Right atrium auricular region (tissue), 2 donors: Measurements from ENCODE around the gene ADGRF3. TPM values are rescaled to one million over a fixed set of nuclear protein-coding genes. Genes with fewer than 3 reads are reported as not detected.
"Not testable (repeated sequence)": the region's sequence is repeated elsewhere in the genome, so short reads cannot be mapped to it uniquely, and the experiment has no call there.

ENCODE experiments used
- DNase-seq: peaks from one replicate; pipeline ENCODE4 v3.0.0-alpha.2; 2019; ENCODE audit warnings: low spot score
- H3K27ac ChIP-seq, 2 donors: fragments of 200-600 bp; sonication (generic); 1 replicate in 1 of 2; 2 replicates in 1 of 2; pipeline ENCODE4 v1.5.1; 2016 to 2019
- H3K27me3 ChIP-seq, 2 donors: fragments of 200-600 bp; sonication (generic); one replicate each; pipeline versions ENCODE4 v1.5.1 to v1.6.0; 2017 to 2019
- H3K36me3 ChIP-seq: fragments of 200-600 bp; sonication (generic); one replicate; pipeline ENCODE4 v1.5.1; 2016
- H3K4me1 ChIP-seq, 2 donors: fragments of 200-600 bp; sonication (generic); one replicate each; pipeline versions ENCODE4 v1.5.1 to v1.6.0; 2017 to 2019
- H3K4me3 ChIP-seq, 2 donors: fragments of 200-600 bp; sonication (generic); 1 replicate in 1 of 2; 2 replicates in 1 of 2; pipeline ENCODE4 v1.5.1; 2017 to 2019; ENCODE audit warnings: mild to moderate bottlenecking in 1 of 2, moderate library complexity in 1 of 2
- H3K9me3 ChIP-seq, 2 donors: fragments of 200-600 bp; sonication (generic); one replicate each; pipeline ENCODE4 v1.5.1; 2019
- total RNA-seq, 2 donors: library from RNA; depleted of rRNA; stranded (reverse); fragments of >200 nt; gene quantifications; one replicate each; pipeline ENCODE4 v1.1.0, GENCODE V29; 2016
- TF ChIP-seq, protein P1 (sequence below), 2 donors: fragments of 200-600 bp; sonication (generic); IDR thresholded peaks; one replicate each; pipeline ENCODE4 v1.5.1; 2019; ENCODE audit warnings: antibody characterized with exemption in 2 of 2

ADGRF3 gene
- total RNA-seq, 2 donors from 2014 or later = not detected

DNA sequence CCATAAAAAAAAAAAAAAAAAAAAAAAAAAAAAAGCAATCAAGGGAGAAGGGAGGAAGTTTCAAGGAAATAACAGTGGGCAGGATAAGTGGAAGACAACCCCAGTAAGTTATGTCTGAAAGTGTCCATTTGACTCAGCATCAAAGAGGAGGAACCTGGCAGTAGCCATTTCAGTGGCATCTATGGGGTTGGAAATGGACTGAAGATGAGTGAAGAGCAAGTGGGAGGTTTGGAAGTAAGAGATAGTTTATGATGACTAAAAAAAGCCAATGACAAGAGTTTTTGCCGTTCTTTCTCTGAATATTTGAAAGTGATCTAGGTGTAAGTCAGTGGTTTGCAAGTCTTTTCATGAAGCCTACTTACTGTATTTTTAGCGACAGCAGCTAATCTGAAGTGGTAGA, 9.9 kb downstream of the ADGRF3 start:
- Histone ChIP-seq H3K4me3 (no peak overlapping the region), H3K27me3 (no peaks in the 10 kb centered on the region), H3K27ac (no peak overlapping the region), H3K36me3 (no peaks in the 10 kb centered on the region), H3K9me3 (no peaks in the 10 kb centered on the region), H3K4me1 (no peaks in the 10 kb centered on the region)
- DNase-seq = no peak
- TF ChIP-seq, protein P1, sequence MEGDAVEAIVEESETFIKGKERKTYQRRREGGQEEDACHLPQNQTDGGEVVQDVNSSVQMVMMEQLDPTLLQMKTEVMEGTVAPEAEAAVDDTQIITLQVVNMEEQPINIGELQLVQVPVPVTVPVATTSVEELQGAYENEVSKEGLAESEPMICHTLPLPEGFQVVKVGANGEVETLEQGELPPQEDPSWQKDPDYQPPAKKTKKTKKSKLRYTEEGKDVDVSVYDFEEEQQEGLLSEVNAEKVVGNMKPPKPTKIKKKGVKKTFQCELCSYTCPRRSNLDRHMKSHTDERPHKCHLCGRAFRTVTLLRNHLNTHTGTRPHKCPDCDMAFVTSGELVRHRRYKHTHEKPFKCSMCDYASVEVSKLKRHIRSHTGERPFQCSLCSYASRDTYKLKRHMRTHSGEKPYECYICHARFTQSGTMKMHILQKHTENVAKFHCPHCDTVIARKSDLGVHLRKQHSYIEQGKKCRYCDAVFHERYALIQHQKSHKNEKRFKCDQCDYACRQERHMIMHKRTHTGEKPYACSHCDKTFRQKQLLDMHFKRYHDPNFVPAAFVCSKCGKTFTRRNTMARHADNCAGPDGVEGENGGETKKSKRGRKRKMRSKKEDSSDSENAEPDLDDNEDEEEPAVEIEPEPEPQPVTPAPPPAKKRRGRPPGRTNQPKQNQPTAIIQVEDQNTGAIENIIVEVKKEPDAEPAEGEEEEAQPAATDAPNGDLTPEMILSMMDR (IDR thresholded peaks at IDR 0.05) = no peak

DNA sequence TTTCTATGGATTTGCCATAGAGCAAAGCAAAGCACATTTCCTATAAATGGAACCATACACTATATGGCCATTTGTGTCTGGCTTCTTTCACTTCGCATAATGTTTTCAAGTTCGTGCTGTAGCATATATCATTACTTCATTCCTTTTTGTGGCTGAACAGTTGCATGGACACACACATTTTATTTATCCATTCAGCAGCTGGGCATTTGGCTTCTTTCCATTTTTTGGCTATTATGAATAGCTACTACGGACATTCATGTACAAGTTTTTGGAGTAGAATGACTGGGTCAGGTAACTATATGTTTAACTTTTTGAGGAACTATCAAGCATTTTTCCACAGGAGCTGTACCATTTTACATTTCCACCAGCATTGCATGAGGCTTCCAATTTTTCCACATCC, 11.4 kb downstream of the ADGRF3 start:
- DNase-seq = no peak
- H3K36me3 ChIP-seq = no peaks in the 10 kb centered on the region
- TF ChIP-seq, protein P1 (IDR thresholded peaks at IDR 0.05) = no peak
- no peaks in the 10 kb centered on the region for H3K9me3 ChIP-seq
- H3K27ac ChIP-seq = no peak overlapping the region
- H3K4me3 ChIP-seq = no peak overlapping the region
- no peaks in the 10 kb centered on the region for H3K4me1 ChIP-seq
- no peaks in the 10 kb centered on the region for H3K27me3 ChIP-seq

DNA sequence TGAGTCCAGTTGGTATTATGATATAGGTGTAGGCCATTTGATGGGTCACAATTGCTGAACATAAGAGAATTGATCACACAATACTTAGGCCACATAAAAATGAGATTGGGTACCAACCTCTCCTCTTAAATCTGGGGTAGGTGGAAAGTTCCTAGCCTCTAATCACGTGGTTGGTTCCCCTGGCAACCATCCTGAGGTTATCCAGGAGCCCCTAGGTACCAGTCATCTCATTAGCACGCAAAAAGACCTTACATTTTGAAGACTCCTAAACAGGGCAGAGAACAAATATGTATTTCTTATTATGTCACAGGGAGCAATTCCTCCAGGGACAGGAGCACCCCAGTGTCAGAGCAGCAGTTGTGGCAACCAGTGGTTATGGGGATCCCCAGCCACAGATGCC, 13.3 kb downstream of the ADGRF3 start:
- no peaks in the 10 kb centered on the region for H3K9me3 ChIP-seq
- TF ChIP-seq, protein P1 (IDR thresholded peaks at IDR 0.05) = no peak

DNA sequence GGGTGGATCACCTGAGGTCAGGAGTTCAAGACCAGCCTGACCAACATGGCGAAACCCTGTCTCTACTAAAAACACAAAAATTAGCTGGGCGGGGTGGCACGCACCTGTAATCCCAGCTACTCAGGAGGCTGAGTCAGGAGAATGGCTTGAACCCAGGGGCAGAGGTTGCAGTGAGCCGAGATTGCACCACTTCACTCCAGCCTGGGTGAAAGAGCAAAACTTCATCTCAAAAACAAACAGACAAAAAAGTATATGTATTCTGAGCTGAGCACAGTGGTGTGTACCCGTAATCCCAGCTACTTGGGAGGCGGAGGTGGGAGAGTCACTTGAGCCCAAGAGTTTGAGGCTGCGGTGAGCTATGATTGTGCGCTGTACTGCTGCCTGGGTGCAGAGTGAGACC, 15.3 kb downstream of the ADGRF3 start:
- not testable (repeated sequence) for H3K9me3 ChIP-seq, H3K27ac ChIP-seq, DNase-seq, H3K4me3 ChIP-seq, H3K27me3 ChIP-seq, H3K4me1 ChIP-seq, H3K36me3 ChIP-seq

More for the DNA sequence above, 13.3 kb downstream of the ADGRF3 start:
- H3K4me3 ChIP-seq = no peak overlapping the region
- H3K27ac ChIP-seq = no peak overlapping the region
- no peaks in the 10 kb centered on the region for H3K36me3 ChIP-seq
- H3K4me1 ChIP-seq = no peaks in the 10 kb centered on the region
- no peak for DNase-seq
- no peaks in the 10 kb centered on the region for H3K27me3 ChIP-seq

DNA sequence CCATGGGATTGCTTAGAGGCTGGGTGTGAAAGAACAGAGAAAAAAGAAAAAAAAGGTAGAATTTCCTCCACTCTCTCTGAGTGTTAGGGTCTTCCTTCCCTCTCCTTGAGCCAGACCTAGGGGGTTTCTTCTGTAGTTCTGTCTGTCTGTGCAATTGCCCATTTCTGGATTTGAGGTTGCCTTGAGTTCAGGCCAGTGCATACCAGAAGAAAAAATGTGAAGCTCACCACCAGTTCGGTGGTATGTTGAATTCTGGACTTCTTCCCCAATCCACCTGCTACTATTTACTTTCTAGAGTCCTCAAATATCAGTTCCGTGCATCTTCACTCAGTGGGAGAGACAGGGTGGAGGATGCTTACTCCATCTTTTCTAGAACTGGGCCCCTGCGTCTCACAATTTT, 16.0 kb downstream of the ADGRF3 start:
- no peaks in the 10 kb centered on the region for H3K9me3 ChIP-seq
- no peaks in the 10 kb centered on the region for H3K27me3 ChIP-seq
- no peaks in the 10 kb centered on the region for H3K36me3 ChIP-seq
- H3K4me1 ChIP-seq = no peaks in the 10 kb centered on the region
- no peak overlapping the region for H3K4me3 ChIP-seq
- TF ChIP-seq, protein P1 (IDR thresholded peaks at IDR 0.05) = no peak
- no peak overlapping the region for H3K27ac ChIP-seq
- no peak for DNase-seq

DNA sequence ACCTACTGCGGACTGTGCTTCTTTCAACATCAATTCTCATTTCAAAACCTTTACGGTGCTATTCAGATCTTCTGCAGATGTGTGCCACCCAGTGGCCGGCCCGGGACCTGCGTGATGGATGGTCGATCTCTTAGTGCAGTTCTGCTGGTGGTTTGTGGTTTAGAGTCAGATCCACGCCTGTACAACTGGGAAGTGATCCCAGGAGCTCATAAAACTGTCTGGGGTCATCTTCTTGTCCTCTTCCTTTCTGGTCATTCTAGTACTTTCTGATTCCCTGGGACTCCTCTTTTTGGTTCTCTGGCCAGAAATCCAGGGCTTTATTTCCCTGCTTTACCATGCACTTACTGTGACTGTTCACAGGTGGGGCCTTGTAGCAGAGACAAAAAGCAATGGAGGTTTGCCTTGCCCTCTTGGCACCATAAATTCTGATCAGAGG, 16.5 kb downstream of the ADGRF3 start:
- TF ChIP-seq, protein P1 (IDR thresholded peaks at IDR 0.05) = peak; percentile 83 to 90
- Histone ChIP-seq H3K27me3 (no peaks in the 10 kb centered on the region), H3K4me1 (no peaks in the 10 kb centered on the region), H3K4me3 (no peak overlapping the region), H3K36me3 (no peaks in the 10 kb centered on the region), H3K27ac (no peak overlapping the region), H3K9me3 (no peaks in the 10 kb centered on the region)
- DNase-seq = peak; percentile 92

DNA sequence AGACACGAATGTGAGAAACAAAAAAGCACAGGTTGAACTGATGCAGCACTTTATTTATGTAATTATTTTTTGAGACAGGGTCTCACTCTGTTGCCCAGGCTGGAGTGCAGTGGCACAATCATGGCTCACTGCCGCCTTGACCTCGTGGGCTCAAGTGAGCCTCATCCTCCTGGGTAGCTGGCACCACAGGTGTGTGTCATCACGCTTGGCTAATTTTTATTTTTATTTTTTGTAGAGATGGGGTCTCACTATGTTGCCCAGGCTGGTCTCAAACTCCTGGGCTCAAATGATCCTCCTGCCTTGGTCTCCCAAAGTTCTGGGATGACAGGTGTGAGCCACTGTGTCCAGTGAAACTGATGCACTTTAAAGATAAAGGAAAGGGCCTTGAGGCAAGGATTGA, 17.5 kb downstream of the ADGRF3 start:
- DNase-seq, H3K27me3 ChIP-seq, H3K27ac ChIP-seq, H3K4me3 ChIP-seq, H3K36me3 ChIP-seq, H3K9me3 ChIP-seq, H3K4me1 ChIP-seq: not testable (repeated sequence)
